PC-3 (cell line): Measurements from ENCODE around the gene BMPR1A. TPM values are rescaled to one million over a fixed set of nuclear protein-coding genes. Genes with fewer than 3 reads are reported as not detected.

Source experiments
- ATAC-seq: fragments of 200-7000 bp; cut with Tn5 transposase; 2 replicates; pipeline ENCODE4 v1.9.1; 2020; ENCODE audit warnings: mild to moderate bottlenecking, moderate library complexity
- BruUV-seq: library from RNA; stranded (reverse); fragments of 400-500 nt; replicated peaks from 2 replicates; lab custom pipeline; 2021; lab: Mats Ljungman, UMichigan
- CTCF ChIA-PET: fragments of 300-600 bp; sonication (Branson Sonifier 250); formaldehyde crosslinking; loops from one replicate; lab custom pipeline; 2022; ENCODE audit warnings: antibody characterized with exemption; lab: Charles Lee
- POLR2A ChIA-PET: fragments of 300-600 bp; sonication (Branson Sonifier 250); formaldehyde crosslinking; loops from one replicate; lab custom pipeline; 2022; ENCODE audit warnings: antibody characterized with exemption; ENCODE audit not compliant: unreplicated experiment; lab: Charles Lee
- DNase-seq: peaks from one replicate; pipeline ENCODE4 v3.0.0-alpha.2; 2015
- H2AFZ ChIP-seq: fragments of 300-600 bp; sonication (generic); 2 replicates; pipeline ENCODE4 v1.6.0; 2016; ENCODE audit warnings: antibody characterized with exemption, low read length
- H3F3A ChIP-seq: fragments of 300-600 bp; sonication (generic); one replicate; pipeline ENCODE4 v1.6.0; 2017; ENCODE audit warnings: antibody characterized with exemption, low read length, control low read depth, mild to moderate bottlenecking; ENCODE audit not compliant: unreplicated experiment
- H3K27ac ChIP-seq: fragments of 300-600 bp; sonication (generic); 2 replicates; pipeline ENCODE4 v1.5.1; 2016; ENCODE audit warnings: mild to moderate bottlenecking, low read length
- H3K27me3 ChIP-seq: fragments of 300-600 bp; sonication (generic); 2 replicates; pipeline ENCODE4 v1.6.1; 2016; ENCODE audit warnings: low read length, mixed read lengths
- H3K36me3 ChIP-seq: fragments of 300-600 bp; sonication (generic); 2 replicates; pipeline ENCODE4 v1.6.1; 2016; ENCODE audit warnings: low read depth, mixed run types, low read length, mixed read lengths
- H3K4me1 ChIP-seq: fragments of 300-600 bp; sonication (generic); 2 replicates; pipeline ENCODE4 v1.5.1; 2016; ENCODE audit warnings: low read length; ENCODE audit not compliant: insufficient read depth
- H3K4me2 ChIP-seq: fragments of 300-600 bp; sonication (generic); 2 replicates; pipeline ENCODE4 v1.6.0; 2016; ENCODE audit warnings: low read length
- H3K4me3 ChIP-seq: fragments of 300-600 bp; sonication (generic); 2 replicates; pipeline ENCODE4 v1.5.1; 2016; ENCODE audit warnings: mild to moderate bottlenecking, low read length, mixed read lengths
- H3K79me2 ChIP-seq: fragments of 300-600 bp; sonication (generic); 2 replicates; pipeline ENCODE4 v1.6.1; 2017; ENCODE audit warnings: low read length, mixed read lengths
- H3K9ac ChIP-seq: fragments of 300-600 bp; sonication (generic); 2 replicates; pipeline ENCODE4 v1.6.0; 2016; ENCODE audit warnings: mild to moderate bottlenecking, low read length
- H3K9me2 ChIP-seq: fragments of 300-600 bp; sonication (generic); replicated peaks from 2 replicates; pipeline ENCODE4 v1.6.1; 2016; ENCODE audit warnings: mixed run types, low read length, mixed read lengths
- H3K9me3 ChIP-seq: fragments of 300-600 bp; sonication (generic); 2 replicates; pipeline ENCODE4 v1.6.1; 2016; ENCODE audit warnings: low read length, mixed read lengths
- H4K20me1 ChIP-seq: fragments of 300-600 bp; sonication (generic); 2 replicates; pipeline ENCODE4 v1.6.1; 2016; ENCODE audit warnings: low read length, mixed read lengths
- CTCF ChIP-seq: fragments of 300-600 bp; sonication (generic); conservative IDR thresholded peaks from 2 replicates; pipeline ENCODE4 v1.5.1; 2017; ENCODE audit warnings: antibody characterized with exemption, low read depth, mild to moderate bottlenecking, low read length
- EZH2 ChIP-seq: fragments of 300-600 bp; sonication (generic); IDR thresholded peaks from one replicate; pipeline ENCODE4 v1.6.1; 2017; ENCODE audit warnings: antibody characterized with exemption, mild to moderate bottlenecking, low read length; ENCODE audit not compliant: unreplicated experiment
- EZH2phosphoT487 ChIP-seq: fragments of 300-600 bp; sonication (generic); IDR thresholded peaks from 2 replicates; pipeline ENCODE4 v1.6.1; 2018; ENCODE audit warnings: mild to moderate bottlenecking, antibody characterized with exemption, low read length, borderline replicate concordance
- intact Hi-C: fragments of 100-400 bp; cut with micrococcal nuclease; formaldehyde crosslinking; loops from 2 replicates; pipeline ENCODE4 v1.9.0; 2023
- total RNA-seq: library from RNA; depleted of rRNA; stranded (reverse); fragments of >200 nt; gene quantifications from 2 replicates; pipeline ENCODE4 v1.2.3, GENCODE V29; 2014

Gene BMPR1A
- total RNA-seq, 1 experiment from 2014 or later = 14.5 TPM

DNA sequence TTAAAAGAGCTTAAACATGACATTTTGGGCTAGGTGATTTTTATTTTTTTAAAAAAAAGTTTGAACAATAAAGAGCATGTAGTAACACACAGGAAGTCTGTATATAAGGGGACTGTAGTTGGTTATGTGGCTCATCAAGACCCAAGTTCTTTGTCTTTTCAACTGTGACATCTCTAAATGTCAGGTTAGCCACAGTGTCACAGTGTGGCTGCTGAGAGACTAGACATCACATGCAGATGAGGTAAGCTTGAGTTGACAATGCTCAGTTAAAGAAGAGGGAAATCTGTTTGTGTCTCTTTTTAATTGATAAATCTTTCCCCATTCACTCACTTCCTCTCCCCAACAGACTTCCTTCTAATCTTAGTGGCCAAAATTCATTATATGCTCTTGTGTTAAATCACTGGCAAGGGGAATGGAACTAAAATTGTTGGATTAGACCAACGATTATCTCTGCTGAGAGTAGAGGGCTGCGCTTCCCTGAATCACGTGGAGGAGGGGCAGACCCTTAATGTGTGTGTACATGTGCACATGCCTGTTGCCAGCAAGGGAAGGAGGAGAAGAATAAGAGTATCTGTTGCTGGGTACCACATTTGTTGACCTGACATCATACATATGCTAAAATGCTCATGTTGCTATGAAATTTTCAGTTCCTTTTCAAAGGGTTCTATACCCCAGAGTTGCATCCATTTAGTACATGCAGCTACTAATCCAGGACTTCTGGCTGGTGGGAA is 122.7 kb downstream of the BMPR1A start:
- CTCF ChIA-PET = no interaction called here
- H4K20me1 ChIP-seq = no peaks in the 10 kb centered on the region
- H3K9me3 ChIP-seq = no peaks in the 10 kb centered on the region
- H3K79me2 ChIP-seq = no peaks in the 10 kb centered on the region
- H3F3A ChIP-seq = no peaks in the 10 kb centered on the region
- no peak overlapping the region for H3K4me3 ChIP-seq
- H3K9ac ChIP-seq = no peak overlapping the region
- H3K27ac ChIP-seq = no peak overlapping the region
- no TSS peak for BruUV-seq
- no peaks in the 10 kb centered on the region for H3K27me3 ChIP-seq
- TF ChIP-seq CTCF = no peak
- TF ChIP-seq EZH2phosphoT487 = no peak
- no peak for TF ChIP-seq EZH2
- ATAC-seq (no peak), DNase-seq (no peak)
- H2AFZ ChIP-seq = no peak overlapping the region
- no peak overlapping the region for H3K4me2 ChIP-seq
- no peaks in the 10 kb centered on the region for H3K4me1 ChIP-seq
- H3K9me2 ChIP-seq = no peaks in the 10 kb centered on the region
- H3K36me3 ChIP-seq = no peaks in the 10 kb centered on the region
- intact Hi-C loops = no loop called here
- POLR2A ChIA-PET = no interaction called here

DNA sequence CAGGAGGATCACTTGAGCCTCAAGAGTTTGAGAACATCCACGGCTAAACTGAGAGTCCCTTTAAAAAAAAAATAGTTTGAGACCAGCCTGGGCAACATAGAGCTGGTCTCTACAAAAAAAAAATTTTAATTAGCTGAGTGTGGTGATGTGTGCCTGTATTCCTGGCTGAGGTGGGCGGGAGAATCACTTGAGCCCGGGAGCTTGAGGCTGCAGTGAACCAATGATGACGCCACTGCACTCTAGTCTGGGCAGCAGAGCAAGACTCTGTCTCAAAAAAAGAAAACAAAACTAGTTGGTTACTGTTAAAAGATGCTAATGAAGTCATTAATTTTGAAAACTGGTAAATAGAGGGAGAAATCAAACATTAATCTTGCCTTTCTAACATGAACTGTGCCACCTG is 124.6 kb downstream of the BMPR1A start:
- Histone ChIP-seq H3K79me2 (no peaks in the 10 kb centered on the region), H2AFZ (no peak overlapping the region), H3K4me3 (no peak overlapping the region), H3K9me3 (no peaks in the 10 kb centered on the region), H3K9ac (no peak overlapping the region), H4K20me1 (no peaks in the 10 kb centered on the region), H3K27ac (no peak overlapping the region), H3K4me1 (no peaks in the 10 kb centered on the region), H3K4me2 (no peak overlapping the region), H3F3A (no peaks in the 10 kb centered on the region), H3K27me3 (no peaks in the 10 kb centered on the region), H3K36me3 (no peaks in the 10 kb centered on the region), H3K9me2 (no peaks in the 10 kb centered on the region)
- ChIA-PET POLR2A (no interaction called here), CTCF (no interaction called here)
- TF ChIP-seq CTCF = no peak
- no peak for TF ChIP-seq EZH2phosphoT487
- no peak for TF ChIP-seq EZH2
- DNase-seq (no peak), ATAC-seq (no peak)
- intact Hi-C loops = no loop called here
- BruUV-seq = no TSS peak
